LHCN-M2 (cell line): ENCODE data around the gene SYNGR3. TPM values are rescaled to one million over a fixed set of nuclear protein-coding genes. Genes with fewer than 3 reads are reported as not detected.
"Not testable (repeated sequence)": the region's sequence is repeated elsewhere in the genome, so short reads cannot be mapped to it uniquely, and the experiment has no call there.

Source experiments
- DNase-seq: peaks from one replicate; pipeline ENCODE4 v3.0.0-alpha.2; 2012; ENCODE audit warnings: low read depth
- total RNA-seq: library from RNA; depleted of rRNA; stranded (reverse); fragments of >200 nt; gene quantifications from 2 replicates; pipeline ENCODE4 v1.2.3, GENCODE V29; 2014

SYNGR3 gene
- total RNA-seq, 1 experiment from 2014 or later = 1.1 TPM

DNA sequence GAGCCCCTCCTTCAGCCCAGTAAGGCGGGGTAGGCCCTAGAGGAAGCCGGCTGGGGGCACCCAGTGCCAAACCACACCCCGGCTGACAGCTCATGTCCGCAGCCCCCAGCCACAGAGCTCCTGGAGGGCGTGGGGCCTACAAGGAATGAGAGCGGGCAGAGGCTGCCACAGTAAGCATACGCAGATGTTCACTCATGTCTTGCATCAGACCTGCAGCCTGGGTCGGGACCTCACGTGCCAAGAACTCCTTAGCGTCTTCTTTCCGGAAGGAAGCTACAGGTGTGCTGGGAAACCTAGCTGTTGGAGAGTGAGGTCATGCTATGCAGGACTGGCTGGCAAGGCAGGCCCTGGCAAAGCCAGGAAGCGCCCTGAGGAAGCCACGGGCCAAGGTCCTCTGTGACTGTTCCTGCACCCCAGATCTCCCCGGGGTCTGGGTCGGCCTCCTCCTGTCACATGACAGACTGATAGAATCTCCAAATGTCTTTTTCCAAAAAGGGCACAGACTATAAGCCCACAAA is 18.3 kb downstream of the SYNGR3 start:
- peak; percentile 75 for DNase-seq

GRCh38 chr16:2008631-2009163 is 18.9 kb downstream of the SYNGR3 start:
- peak; percentile 59 for DNase-seq

GRCh38 chr16:2009164-2009711 is 19.5 kb downstream of the SYNGR3 start:
- DNase-seq = no peak

GRCh38 chr16:2009791-2010510 is 20.2 kb downstream of the SYNGR3 start, which contains the start of gene ZNF598:
Gene ZNF598 (minus strand): TSS chr16:2009821.
- peak; percentile 85 for DNase-seq

GRCh38 chr16:2011726-2012125 is 22.0 kb downstream of the SYNGR3 start:
- DNase-seq = not testable (repeated sequence)

DNA sequence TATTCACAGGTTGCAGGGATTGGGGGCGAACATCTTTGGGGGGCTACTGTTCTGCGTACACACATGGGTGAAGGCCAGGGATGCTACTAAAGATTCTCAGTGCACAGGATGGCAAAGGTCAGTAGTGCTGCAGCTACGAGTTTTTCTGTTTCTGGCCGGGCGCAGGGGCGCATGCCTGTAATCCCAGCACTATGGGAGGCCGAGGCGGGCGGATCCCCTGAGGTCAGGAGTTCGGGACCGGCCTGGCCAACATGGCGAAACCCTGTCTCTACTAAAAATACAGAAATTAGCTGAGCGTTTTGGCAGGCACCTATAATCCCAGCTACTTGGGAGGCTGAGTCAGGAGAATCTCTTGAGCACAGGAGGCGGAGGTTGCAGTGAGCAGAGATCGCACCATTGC is 23.8 kb downstream of the SYNGR3 start:
- DNase-seq = no peak

DNA sequence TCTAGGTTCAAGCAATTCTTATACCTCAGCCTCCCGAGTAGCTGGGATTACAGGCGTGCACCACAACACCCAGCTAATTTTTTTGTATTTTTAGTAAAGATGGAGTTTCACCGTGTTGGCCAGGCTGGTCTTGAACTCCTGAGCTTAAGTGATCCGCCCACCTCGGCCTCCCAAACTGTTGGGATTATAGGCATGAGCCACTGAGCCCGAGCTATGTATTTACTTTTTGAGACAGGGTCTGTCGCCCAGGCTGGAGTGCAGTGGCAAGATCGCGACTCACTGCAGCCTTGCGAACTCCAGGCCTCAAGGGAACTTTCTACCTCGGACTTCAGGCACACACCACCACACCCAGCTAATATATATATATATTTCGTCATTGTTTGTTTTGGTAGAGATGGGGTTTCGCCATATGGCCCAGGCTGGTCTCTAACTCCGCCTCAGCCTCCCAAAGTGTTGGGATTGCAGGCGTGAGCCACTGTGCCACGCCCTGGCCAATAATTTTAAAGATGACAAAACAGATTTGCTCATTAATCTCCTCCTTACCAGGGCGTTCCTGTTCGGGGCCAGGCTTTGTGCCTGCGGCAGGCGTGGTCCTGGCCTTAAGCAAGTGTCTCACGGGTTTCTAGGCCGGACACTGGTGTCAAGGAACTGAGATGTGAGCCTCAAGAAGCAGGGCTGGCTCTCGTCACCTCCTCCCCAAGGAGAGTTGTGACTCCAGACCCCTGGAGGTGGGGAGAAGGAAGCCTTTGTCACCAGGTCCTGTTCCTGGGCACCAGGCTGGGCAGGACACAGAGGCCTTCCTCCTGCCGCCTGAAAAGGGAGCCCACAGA is 25.6 kb downstream of the SYNGR3 start:
- no peak for DNase-seq

GRCh38 chr16:2015947-2016208 is 26.1 kb downstream of the SYNGR3 start:
- DNase-seq = no peak

DNA sequence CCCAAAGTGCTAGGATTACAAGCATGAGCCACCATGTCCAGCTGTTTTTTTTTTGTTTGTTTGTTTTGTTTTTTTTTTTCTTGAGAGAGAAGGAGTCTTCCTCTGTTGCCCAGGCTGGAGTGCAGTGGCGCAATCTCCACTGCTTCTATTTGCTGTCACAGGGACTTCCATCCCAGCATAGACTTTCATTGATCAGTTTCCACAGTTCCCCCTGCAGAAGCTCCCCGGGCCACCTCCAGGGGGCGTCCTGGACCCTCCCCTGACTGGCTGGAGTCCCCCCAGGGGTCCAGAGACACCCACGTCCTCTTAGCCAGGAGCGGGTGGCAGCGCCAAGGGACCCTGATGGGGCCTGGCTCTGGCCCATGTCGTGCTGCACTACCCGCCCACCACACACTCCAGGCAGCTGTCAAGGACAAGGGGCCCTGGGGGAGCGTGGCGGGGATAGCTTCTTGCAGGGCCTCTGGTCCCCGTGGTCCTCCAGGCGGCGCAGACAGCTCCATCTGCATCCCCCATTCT is 26.7 kb downstream of the SYNGR3 start:
- no peak for DNase-seq

- no peak for DNase-seq
Measured at GRCh38 chr16:2019518-2019920, 29.7 kb downstream of the SYNGR3 start, which contains the start of gene NPW. Gene NPW (plus strand): TSS chr16:2019785.

GRCh38 chr16:2019921-2020831 is 30.4 kb downstream of the SYNGR3 start:
- no peak for DNase-seq

GRCh38 chr16:2022723-2023091 is 32.9 kb downstream of the SYNGR3 start:
- DNase-seq = peak; percentile 43

- DNase-seq = peak; percentile 76
Measured at GRCh38 chr16:2023092-2024031, 33.6 kb downstream of the SYNGR3 start.

- DNase-seq = no peak
Measured at GRCh38 chr16:2024032-2024420, 34.3 kb downstream of the SYNGR3 start.

GRCh38 chr16:2025251-2025650 is 35.5 kb downstream of the SYNGR3 start:
- DNase-seq = no peak

DNA sequence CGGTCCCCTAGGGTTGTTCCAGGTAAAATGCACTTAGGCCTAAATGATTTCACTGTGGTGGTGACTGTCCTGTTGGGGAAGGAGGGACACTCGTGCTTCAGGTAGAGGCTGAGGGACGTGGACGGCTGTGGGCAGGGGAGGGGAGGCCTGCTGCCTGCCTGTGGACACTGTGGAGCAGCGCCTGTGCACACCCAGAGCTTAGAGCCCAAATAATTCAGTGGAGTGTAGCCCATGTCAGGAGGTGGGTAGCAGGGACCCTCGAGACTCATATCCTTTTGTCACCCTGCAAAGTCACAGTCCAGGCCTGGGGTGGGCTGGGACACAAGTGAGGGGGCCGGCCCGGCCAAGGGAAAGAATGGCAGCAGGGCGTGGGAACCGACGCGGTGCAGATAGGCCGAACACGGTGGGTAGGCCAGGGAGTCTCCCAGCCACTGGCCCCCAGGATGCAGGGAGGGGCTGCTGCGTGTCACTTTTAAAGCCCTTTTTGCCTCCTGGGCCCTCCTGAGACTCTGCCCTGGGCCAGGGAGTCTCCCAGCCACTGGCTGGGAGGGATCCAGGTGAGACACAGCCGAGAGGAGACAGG is 36.2 kb downstream of the SYNGR3 start:
- no peak for DNase-seq

- no peak for DNase-seq
Measured at GRCh38 chr16:2026461-2027023, 36.8 kb downstream of the SYNGR3 start, which contains the start of gene NHERF2. Gene NHERF2 (plus strand): TSS chr16:2026902. CDS start chr16:2027006, 104 bp downstream.

GRCh38 chr16:2027024-2028010 is 37.5 kb downstream of the SYNGR3 start:
- no peak for DNase-seq
